B cell (primary cell): ENCODE measurements around the gene SLC5A2.

Experiments used
- CTCF ChIP-seq: fragments of 200-600 bp; IDR thresholded peaks from one replicate; pipeline ENCODE4 v1.8.0; 2022; ENCODE audit warnings: antibody characterized with exemption, mild to moderate bottlenecking
- EZH2 ChIP-seq: IDR thresholded peaks from 2 replicates; pipeline ENCODE4 v1.6.1; 2012; ENCODE audit warnings: borderline replicate concordance, low read depth, mild to moderate bottlenecking, moderate library complexity, low read length; ENCODE audit not compliant: insufficient read depth, poor library complexity, severe bottlenecking

GRCh38 chr16:31486045-31486444 lies 3.1 kb downstream of the SLC5A2 start:
- TF ChIP-seq CTCF (no peak), EZH2 (no peak)
